Stimulated activated naive CD4-positive, alpha-beta T cell (primary cell): ENCODE results near the gene KCTD5.
"Not testable (repeated sequence)": the region's sequence is repeated elsewhere in the genome, so short reads cannot be mapped to it uniquely, and the experiment has no call there.

ENCODE experiments used
- DNase-seq, 6 experiments: peaks; one replicate each; lab custom pipeline; 2025; lab: John Stamatoyannopoulos, UW

KCTD5 gene

DNA sequence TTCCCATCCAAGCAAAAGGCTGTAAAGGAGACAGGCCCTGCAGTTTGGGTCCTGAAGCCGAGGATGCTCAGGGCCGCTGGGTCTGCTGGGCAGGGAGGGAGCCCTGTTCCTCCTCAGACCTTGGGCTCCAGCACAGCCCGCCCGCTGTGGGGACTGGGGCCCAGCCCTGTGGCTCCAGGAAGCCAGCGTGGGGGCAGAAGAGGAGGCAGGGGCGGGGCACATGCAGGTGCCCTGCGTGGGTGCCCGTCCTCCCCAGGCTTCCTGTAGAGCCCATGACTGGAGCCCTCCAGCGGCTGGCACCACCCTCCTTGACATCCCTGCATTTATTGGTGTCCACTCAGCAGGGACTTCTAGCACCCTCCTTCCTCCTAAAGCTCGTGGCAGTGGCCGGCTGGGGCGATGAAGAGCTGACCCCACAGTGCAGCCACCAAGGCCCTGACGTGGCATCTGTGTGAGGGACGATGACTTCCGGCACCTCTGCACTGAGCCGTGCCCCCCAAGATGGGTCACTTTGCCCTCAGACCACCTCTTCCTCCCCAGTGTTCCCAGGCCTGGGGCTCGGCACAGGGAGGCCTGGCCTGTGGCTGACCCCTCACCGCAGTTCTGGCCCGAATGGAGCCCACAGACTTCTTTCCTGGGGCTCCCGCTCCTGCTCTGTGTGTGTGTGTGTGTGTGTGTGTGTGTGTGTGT lies 27.8 kb downstream of the KCTD5 start:
- no peak for DNase-seq

DNA sequence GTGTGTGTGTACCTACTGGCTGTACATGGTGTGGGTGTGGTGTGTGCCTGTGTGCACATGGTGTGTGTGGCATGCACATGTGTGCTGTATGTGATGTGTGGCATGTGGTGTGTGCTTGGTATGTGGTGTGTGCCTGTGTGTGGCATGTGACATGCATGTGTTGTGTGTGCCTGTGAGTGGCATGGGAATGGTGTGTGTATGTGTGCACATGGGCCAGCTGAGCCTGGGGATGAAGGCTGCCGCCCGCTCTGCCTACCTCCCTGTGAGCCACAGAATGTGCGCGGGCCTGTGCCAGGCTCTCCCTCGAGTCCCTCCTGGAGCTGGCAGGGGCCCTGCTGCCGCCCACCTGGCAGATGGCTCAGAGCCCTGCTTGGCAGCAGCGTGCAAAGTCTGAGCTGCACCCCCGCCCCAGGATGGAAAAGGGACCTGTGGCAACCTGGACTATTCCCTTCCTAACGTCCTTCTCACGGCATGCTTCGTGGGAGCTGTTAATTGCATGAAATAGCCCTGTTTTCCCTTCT lies 28.4 kb downstream of the KCTD5 start:
- no peak for DNase-seq

DNA sequence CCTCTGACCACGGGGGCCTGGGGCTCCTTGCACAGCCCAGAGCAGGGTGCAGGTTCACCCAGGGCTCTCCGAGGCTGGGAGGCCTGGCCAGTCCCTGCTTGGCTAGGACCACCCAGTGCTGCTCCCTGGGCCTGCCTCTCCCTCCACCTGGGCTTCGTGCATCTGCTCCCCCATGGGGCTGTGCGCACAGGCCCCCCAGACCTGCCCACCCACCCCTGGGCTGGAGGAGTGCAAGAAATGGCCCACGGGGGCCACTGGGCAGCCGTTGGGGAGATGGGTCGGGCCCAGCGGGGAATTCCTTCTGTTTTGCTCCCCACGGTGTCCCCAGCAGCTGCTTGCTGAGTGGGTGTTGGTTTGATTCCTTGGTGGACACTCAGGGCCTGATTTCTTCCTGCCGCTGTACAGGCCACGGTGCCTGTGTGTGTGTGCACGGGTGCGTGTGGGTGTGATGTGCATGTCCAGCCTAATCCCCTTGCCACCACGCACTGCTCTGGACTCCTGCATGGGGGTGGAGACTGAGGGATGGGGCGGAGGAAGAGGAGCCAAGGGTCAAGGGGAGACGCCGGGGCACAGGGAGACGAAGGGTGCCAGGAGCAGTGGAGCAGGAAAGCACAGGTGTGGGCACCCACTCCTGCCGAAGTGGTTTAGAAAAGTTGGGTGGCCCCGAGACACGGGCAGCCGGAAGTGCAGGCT lies 29.2 kb downstream of the KCTD5 start:
- DNase-seq, result no peak

DNA sequence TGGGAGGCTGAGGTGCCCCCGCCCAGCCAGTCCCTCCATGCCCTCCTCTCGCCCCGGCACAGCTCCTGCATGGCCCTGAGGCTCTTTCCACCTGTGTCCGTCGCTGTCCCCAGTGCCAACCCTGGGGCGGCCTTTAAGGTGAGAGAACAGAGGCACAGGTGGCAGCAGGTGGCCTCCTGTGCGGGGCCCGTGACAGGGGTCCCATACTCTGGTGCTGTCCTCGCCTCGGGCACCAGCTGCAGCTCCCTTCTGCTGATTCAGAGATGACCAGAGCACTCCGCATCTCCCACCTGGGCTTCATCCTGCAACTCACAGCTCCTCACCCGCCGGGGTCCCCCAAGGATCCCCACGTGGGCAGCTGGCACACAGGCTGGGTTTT lies 29.7 kb downstream of the KCTD5 start:
- DNase-seq, result no peak

DNA sequence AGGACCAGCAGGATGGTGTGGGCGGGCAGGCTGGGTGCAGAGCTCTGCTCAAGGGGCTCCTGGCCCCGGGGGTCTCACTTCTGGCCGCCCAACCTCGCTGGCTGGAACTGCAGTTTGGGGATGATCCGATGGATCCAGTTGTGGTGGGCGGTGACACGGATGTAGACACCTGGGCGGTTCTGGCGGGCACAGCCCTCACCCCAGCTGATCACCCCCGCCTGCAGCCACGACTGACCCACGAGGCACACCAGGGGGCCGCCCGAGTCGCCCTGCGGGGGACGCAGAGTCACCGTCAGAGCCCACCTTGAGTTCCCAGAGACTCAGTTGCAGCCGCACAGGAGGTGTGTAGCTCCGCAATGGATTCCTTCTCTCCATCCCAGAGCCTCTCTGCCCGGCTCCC lies 30.2 kb downstream of the KCTD5 start:
- DNase-seq, result no peak

DNA sequence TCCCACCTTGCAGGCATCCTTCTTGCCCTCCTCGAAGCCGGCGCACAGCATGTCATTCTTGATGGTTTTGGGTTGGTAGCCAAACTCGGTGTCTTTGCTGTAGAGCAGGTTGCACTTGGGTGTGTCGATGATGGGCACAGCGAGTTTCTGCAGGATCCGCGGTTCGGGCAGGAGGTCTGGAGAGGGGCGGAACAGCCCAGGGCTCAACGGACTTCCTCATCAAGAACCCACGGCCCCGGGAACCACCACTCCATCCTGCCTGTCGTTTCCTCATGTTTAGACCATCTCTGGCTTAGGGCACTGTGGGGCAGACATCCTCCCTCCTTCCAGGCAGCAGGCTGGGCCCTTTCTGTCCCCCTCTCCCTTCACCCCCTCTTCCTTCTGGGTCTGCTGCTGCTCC lies 31.2 kb downstream of the KCTD5 start:
- DNase-seq, result no peak

DNA sequence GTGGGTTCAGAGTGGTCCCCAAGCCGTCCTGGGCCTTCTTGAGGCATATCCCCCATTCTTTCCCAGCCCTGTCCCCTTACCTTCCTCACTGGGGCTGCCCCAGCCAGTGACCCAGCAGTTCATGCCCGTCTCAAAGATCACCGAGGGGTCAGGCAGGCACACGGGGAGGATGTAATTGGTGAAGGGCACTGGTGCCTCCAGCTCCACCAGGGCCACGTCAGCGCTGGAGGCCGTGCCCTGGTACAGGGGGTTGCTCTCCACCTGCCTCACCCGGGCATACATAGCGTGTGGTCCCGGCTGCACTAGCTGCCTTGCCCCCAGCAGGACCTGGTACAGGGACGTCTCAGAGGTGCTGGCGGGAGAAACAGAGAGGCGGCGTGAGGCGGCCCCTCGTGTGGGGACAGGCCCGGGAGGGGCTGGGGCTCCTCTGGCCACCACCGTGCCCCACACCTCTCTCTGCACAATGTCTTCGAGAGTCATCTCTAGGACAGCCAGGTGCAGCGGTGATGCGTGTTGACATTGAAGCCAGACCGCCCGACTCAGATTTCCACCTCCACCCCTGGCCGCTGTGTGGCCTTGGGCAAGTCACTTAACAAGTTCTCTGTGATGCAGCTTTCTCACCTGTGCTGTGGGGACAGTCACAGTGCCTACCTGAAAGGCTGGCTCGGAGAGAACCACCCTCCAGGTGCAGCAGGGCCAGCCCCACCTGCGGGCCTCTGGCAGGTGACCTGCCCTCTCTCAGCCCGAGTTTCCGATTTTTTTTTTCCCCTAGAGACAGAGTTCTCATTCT lies 31.9 kb downstream of the KCTD5 start:
- DNase-seq, result no peak

DNA sequence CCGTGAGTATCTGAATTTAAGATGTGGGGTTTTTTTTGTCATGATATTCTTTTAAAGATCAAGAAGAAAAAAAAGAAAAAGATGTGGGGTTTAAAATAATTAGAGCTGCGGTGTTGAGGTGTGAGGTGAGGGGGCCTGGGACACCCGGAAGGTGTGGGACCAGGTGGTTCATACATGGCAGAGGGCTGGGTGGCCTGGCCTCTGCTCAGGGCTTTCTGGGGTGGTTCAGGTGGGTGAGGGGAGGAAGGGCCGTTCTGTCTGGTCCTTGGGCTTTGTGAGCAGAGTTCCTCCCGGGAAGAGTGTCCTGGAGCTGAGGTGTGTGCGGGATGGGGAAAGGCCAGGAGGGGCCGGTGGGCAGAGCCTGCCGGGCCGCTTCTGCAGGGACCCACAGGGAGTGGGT lies 32.7 kb downstream of the KCTD5 start:
- no peak for DNase-seq

DNA sequence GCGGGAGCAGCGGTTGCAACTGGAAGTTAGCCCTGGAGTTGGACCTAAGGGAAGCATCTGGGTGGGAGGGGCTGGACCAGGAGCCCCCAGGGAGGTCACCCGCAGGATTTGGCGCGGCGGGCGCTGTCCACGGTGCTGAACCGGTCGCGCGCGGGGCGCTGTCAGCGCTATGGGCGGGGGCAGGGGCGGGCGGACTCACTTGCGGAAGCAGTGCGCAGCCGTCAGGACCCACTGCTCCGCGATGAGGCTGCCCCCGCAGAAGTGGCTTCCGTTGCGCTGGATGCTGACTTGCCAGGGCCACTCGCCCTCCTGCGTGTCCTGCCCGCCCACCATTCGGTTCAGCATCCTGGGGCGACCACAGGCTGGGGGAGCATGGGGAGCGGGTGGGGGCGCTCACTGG lies 33.2 kb downstream of the KCTD5 start:
- peak; percentile 60 to 84 (median 77) for DNase-seq

DNA sequence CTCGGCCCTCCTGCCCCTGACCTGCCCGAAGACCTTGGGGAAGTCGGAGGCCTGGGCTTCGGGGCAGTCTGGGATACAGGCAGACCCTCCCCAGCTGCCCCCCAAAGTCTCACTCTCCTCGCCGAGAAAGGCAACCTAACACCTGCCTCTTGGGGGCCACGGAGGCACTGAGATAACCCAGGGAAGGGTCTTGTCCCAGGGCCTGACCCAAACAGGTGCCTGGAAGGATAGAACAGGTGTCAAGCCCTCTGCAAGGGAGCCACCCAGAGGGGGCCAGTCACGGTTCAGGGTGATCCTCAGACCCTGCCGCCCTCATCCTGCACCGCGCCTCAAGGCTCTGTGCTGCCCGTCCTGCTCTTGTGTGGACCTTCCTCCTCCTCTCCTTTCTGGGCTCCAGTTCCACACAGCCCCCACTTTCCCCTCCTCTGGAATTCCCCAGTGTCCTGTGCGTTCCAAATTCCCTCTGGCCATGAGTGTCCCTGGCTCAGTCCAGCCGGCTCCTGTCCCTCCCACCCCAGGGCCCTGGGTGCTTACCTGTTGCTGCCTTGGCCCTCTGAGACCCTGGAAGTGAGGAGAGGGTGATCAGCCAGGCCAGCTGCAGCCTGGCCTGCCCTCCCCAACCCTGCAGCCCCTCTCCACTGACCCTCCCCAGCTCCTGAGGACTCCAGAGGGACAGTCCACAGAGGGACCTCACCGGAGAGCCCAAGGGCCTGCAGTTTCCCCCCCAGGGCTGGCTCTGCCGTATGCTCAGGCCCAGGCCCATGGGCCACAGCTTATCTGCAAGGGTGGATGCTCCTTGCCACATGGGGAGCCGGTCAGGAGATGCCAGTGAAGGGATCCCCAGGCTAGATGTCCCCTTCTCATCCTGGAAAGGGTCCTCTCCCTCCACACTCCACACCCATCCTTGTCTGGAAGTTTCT lies 33.9 kb downstream of the KCTD5 start:
- DNase-seq, result no peak

DNA sequence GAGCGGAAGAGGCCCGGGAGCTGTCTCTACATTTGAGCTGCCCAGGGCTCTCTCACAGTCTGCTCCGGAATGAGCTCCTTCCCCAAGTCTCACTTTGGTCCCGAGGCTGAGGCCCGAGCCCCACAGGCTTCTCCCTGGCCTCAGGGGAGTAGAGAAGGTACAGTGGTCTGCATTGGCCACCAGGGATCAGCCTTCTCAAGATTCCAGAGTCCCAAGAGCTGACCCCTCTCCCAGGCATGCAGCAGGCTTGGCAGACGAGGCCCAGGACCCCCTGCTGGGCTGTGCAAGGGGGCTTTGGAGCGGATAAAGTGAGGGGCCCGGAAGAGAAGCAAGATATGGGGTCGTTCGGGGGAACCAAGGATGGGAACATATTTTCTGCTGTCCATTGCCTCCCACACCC lies 34.6 kb downstream of the KCTD5 start:
- no peak for DNase-seq

DNA sequence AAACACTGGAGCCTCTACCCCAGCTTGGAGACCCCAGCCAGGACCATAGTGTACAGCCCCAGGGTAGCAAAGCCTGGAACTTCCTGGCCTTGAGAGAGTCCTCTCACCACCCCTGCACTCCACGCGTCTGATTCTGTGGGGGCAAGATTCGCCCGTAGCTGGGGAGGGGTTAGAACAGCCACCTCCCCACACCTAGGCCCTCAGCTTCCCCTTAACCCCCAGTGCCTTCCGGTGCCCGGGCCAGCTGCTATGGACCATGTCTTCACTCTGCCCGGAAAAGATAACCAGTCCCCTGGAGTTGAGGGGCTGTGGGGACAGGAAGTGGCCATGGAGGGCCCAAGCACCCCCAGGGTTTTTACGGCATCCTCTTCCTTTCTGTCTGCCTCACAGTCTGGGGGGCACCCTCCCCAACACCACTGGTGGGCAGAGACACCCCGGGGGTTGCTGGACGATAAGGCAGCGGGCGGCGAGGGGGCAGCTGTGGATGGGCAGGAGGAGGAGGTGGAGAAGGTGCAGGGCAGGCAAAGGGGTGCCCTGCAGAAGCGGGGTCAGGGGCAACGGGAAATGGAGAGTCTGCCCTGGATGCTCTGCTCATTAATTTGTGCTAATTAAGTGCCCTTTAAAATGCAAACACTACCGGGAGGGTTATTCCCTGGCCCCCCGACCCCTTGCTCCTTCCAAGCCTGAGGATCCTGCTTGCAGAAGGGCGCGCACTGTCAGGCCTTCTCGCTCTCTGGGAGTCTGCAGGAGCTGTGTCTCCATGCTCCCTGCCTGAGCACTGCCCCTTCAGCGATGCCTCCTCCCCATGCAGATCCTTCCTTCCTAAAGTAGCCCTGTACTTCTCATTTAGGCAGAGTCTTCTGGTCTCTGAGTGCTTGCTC lies 35.3 kb downstream of the KCTD5 start:
- DNase-seq, result no peak

DNA sequence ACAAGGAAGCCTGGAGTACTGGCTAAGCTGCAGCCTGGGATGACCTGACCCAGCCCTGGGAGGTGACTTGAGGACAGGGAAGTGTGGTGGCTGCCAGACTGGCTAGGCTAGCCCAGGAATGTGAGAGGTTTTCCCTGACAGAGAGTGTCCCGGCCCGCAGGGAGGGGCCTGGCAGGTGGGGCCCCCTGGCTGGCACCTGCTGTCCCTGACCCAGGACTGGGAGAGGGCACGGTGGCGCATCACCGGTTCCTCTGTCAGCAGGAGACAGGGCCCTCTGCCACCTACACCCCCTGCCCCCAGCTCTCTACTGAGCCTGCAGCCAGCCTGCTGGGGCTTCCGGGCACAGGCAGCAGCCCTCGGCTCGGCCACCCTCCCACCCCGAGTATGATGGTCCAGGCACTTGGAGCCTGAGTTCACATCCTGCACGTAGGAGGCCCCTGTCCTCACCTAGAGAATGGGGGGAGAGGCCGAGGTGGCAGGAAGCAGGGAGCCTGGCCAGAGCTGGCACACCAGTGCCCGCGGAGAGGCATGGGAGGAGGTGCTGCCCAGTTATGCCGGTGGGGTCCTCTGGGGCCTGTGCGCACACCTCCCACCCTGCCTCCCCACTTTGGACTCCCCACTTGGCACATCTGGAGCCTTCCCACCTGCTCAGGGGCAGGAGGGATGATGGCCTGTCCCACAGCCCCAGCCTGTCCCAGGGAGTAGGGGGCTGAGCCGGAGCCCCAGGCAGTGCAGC lies 37.2 kb downstream of the KCTD5 start:
- no peak for DNase-seq

DNA sequence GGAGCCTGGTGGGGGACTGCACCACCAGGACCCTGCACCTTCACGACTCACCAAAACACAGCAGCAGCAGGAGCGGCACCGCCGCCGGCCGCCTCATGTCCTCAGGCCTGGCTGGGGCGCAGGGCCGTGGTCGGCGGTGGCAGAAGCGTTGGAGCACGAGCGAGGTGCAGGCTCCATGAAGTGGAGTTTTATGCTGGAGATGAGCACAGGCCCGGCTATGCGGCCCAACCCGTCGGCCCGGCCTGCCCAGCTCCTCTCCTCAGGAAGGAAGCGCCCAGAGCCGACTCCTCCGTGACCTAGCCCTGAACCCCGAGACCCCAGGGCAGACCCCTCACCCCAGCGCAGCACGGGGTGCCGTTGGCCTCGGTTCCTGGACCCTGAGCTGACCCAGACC lies 37.7 kb downstream of the KCTD5 start, which contains the start of gene PRSS27:
TSS of gene PRSS27 (minus strand) at position 161 of the 394 bp plus-strand sequence. CDS start at position 97, 64 bp downstream.
- no peak for DNase-seq

DNA sequence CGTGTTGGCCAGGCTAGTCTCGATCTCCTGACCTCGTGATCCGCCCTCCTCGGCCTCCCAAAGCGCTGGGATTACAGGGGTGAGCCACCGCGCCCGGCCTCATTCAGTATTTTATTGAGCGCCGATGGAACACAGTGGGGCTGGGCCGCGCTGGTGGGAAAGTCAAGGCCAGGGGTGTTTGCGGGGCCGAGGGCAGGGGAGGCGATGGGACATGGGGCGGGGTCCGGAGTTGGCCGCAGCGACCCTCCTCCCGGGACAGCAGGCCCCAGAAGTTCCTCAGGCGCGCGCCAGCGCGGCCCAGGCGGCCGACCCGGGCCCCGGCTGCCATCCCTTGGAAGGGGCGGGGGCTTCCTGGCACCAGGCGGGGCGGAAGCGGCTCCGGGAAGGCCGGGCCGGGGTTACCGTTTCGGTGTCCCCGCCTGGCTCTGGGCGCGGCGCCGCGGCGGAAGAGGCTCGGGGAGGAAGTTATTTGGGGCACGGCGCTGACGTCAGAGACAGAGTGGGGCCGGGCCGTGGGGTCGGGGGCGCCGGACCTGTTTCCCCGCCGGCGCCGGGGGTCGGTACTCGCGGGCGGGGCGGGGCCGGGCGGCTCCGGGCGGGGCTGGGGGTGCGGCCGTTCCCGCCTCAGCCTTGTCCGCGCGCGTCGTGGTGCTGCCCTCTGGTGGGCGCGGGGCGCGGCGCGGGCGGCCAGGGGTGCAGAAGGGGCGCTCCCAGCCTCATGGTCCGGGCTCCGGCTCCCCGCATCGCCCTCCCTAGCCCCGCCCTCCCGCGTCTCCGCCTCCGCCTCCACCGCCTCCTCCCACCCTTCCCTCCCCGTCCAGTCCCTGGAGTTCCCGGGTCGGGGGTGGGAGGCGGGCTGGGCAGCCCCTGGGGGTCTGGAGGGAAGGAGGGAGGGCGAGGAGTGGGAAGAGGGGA lies 38.7 kb downstream of the KCTD5 start:
- DNase-seq, result peak; percentile 74 to 91 (median 84)

DNA sequence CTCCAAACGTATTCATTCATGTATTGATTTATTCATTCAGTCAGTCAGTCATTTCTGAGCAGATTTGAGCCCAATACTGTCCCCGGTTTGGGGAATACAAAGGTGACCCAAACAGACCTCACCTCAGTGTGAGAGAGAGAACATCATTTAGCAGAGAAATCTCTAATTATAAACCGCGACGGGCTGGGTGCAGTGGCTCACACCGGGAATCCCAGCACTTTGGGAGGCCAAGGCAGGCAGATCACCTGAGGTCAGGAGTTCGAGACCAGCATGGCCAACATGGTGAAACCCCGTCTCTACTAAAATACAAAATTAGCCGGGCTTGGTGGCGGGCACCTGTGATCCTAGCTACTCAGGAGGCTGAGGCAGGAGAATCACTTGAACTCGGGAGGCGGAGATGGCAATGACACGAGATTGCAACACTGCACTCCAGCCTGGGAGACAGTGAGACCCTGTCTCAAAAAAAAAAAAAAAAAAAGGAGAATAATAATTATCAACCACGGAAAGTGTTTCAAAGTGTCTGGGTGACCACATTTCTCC lies 39.4 kb downstream of the KCTD5 start:
- not testable (repeated sequence) for DNase-seq

DNA sequence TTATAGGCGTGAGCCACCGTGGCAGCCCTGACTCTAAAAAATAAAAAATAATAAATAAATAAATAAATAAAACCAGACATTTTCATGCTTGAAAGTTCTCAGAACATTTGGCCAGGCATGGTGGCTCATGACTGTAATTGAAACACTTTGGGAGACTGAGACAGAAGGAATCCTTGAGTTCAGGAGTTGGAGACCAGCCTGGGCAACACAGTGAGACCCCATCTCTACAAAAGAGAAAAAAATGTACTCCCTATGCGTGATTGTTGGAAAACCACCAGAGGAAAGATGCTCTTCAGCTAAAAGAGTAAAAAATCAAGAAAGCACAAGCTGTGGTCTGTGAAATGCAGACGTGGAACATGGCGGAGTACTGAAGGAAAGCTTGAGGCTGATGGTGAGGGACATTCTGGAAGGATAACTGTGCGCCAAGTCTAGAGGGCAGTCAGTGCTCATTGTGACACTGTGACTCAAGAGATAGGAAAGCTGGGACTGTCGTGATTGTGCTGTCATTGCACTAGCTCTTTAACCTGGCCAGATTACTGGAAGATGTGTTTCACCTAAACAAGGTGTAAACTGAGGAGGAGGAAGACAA lies 41.9 kb downstream of the KCTD5 start:
- no peak for DNase-seq

DNA sequence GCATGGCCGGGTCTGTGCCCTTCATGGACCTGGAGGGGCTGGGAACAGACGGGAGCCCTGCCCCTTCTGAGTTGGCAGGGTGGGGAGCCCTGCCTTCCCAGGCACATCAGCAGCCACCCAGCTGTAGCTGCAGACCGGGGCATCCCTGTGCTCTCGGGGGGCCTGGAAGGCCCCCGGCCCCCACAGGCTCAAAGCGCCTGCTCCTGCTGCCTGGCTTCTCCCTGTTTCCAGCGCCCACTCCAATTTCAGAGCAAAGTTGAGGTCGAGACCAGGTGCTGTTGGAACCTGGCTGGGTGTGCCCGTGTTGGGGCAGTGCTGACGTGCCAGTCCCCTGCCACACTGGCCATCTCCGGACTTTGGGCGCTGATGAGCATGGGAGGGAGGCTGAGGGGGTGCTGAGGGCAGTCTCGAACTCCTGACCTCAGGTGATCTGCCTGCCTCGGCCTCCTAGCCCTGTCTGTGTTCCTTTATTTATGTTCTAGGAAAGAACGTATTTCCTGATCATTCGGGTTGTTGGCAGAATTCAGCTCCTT lies 42.6 kb downstream of the KCTD5 start:
- no peak for DNase-seq
